ENCODE data around the gene ZNF576. TPM values are rescaled to one million over a fixed set of nuclear protein-coding genes. Genes with fewer than 3 reads are reported as not detected.
A peak's percentile ranks its signal among the peaks of the same experiment; 100 is the strongest.

The ZNF576 gene
- total RNA-seq, 1 donor from 2014 or later, result 17.3 TPM

DNA sequence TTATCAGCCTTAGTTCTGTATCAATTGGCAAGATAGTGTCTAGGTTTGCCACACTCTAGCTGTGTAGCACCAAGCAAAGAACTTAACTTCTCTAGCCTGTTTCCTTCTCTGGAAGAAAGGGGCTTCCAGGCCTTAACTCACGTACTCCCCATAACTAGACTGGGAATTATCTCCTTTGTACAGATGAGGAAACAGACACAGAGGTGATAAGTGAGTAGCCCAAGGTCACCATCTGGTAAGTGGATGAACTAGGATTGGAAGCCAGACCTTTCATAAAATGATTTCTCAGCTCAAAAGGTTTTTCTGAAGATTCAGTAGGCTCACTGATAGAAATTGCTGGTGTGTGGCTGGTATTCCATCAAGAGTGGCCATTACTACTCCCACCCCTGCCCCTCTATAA is 19.9 kb downstream of the ZNF576 start:
- H3K4me3 Mint-ChIP-seq, result no peak overlapping the region
- H3K9me3 Mint-ChIP-seq, result no peaks in the 10 kb centered on the region
- peaks cover 25% of the 10 kb centered on the region for H3K36me3 Mint-ChIP-seq
- no peaks in the 10 kb centered on the region for H3K27me3 Mint-ChIP-seq
- no peak for DNase-seq (ENCODE audit: extremely low spot score, unreplicated experiment)
- TF ChIP-seq, protein P1, sequence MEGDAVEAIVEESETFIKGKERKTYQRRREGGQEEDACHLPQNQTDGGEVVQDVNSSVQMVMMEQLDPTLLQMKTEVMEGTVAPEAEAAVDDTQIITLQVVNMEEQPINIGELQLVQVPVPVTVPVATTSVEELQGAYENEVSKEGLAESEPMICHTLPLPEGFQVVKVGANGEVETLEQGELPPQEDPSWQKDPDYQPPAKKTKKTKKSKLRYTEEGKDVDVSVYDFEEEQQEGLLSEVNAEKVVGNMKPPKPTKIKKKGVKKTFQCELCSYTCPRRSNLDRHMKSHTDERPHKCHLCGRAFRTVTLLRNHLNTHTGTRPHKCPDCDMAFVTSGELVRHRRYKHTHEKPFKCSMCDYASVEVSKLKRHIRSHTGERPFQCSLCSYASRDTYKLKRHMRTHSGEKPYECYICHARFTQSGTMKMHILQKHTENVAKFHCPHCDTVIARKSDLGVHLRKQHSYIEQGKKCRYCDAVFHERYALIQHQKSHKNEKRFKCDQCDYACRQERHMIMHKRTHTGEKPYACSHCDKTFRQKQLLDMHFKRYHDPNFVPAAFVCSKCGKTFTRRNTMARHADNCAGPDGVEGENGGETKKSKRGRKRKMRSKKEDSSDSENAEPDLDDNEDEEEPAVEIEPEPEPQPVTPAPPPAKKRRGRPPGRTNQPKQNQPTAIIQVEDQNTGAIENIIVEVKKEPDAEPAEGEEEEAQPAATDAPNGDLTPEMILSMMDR (conservative IDR thresholded peaks at IDR 0.05), result no peak
- H3K27ac Mint-ChIP-seq, result no peak overlapping the region
- peaks cover 27% of the 10 kb centered on the region for H3K4me1 Mint-ChIP-seq (ENCODE audit: unreplicated experiment)

- TF ChIP-seq, protein P1 (conservative IDR thresholded peaks at IDR 0.05), result no peak
- no peak overlapping the region for H3K27ac Mint-ChIP-seq
- H3K27me3 Mint-ChIP-seq, result no peaks in the 10 kb centered on the region
- DNase-seq (ENCODE audit: extremely low spot score, unreplicated experiment), result no peak
- H3K9me3 Mint-ChIP-seq, result no peaks in the 10 kb centered on the region
- no peak overlapping the region for H3K4me3 Mint-ChIP-seq
- peaks cover 27% of the 10 kb centered on the region for H3K36me3 Mint-ChIP-seq
- H3K4me1 Mint-ChIP-seq (ENCODE audit: unreplicated experiment), result peaks cover 25% of the 10 kb centered on the region
These were observed 20.6 kb downstream of the ZNF576 start for GRCh38 chr19:43616954-43617353.

DNA sequence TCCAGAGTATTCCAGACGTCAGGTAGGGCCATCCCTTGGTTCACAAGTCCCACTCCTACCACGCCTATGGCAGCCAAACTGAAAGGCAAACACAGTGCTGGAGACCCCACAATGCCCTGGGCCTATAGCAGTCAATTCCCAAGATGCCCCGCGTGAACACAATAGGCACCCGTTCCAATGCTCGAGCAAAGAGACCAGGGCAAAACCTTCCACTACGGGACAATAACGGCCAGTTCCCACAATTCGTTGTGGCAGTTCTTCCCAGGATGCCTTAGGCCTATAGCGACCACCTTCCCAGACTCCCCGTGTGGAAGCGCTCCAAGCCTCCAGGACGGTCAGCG is 22.5 kb downstream of the ZNF576 start:
- TF ChIP-seq, protein P1 (conservative IDR thresholded peaks at IDR 0.05), result no peak
- no peaks in the 10 kb centered on the region for H3K27me3 Mint-ChIP-seq
- H3K9me3 Mint-ChIP-seq, result no peaks in the 10 kb centered on the region
- H3K27ac Mint-ChIP-seq, result peak overlapping the region; percentile 98
- no peak for DNase-seq (ENCODE audit: extremely low spot score, unreplicated experiment)
- peaks cover 11% of the 10 kb centered on the region for H3K36me3 Mint-ChIP-seq
- peaks cover 24% of the 10 kb centered on the region for H3K4me1 Mint-ChIP-seq (ENCODE audit: unreplicated experiment)
- peak overlapping the region; percentile 96 for H3K4me3 Mint-ChIP-seq

DNA sequence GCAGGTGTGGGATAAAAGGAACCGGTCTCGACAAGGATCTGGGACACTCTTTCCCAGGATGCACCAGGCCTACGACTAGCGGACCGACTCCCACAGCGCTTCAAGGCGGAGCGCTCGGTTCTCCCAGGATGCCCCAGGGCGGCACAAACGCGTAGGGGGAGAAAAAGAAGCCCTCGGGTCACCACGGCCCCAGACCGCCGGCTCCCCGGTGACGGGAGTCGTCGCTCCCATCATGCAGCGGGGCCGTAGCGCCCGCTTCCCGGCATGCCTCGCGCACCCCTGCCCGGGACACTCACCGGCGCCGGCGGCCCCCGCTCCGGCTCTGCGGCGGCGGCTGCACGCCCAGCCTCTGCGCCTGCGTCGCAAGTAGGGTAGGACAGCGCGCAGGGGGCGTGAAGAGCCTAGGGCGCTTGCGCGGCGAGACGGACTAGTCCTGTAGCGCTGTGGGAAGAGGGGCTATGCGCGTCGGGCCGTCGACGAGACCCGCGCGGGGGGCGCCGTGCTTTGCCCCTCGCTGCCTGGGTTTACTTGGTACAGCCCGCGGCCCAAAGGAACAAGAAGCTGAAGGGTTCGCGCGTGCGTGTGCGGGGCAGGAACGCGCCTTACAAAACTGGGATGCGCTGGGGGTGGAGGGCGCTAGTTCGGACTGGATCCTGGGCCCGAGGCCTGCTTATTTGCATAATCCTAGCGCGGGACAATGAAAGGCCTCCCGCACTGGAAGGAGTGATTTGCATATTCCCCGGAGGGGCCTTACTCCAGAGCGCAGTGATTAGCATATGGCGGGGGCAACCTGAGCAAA is 23.1 kb downstream of the ZNF576 start, which contains the start of gene ZNF428:
TSS of gene ZNF428 (minus strand) at position 368 of the 799 bp plus-strand sequence. CDS start 5,325 bp downstream, outside the sequence.
- Mint-ChIP-seq H3K27me3 (no peaks in the 10 kb centered on the region), H3K9me3 (no peaks in the 10 kb centered on the region), H3K4me1 (ENCODE audit: unreplicated experiment) (peaks cover 24% of the 10 kb centered on the region), H3K4me3 (peak within 1 kb of the TSS; percentile 96), H3K27ac (peak within 1 kb of the TSS; percentile 98), H3K36me3 (peaks cover 16% of the 10 kb centered on the region)
- TF ChIP-seq, protein P1 (conservative IDR thresholded peaks at IDR 0.05), result no peak
- DNase-seq (ENCODE audit: extremely low spot score, unreplicated experiment), result peak; percentile 89

- Mint-ChIP-seq H3K27ac (peak overlapping the region; percentile 98), H3K4me3 (peak overlapping the region; percentile 96), H3K36me3 (peaks cover 18% of the 10 kb centered on the region), H3K4me1 (ENCODE audit: unreplicated experiment) (peaks cover 24% of the 10 kb centered on the region), H3K27me3 (no peaks in the 10 kb centered on the region), H3K9me3 (no peaks in the 10 kb centered on the region)
- DNase-seq (ENCODE audit: extremely low spot score, unreplicated experiment), result no peak
- TF ChIP-seq, protein P1 (conservative IDR thresholded peaks at IDR 0.05), result no peak
These were observed 23.9 kb downstream of the ZNF576 start for GRCh38 chr19:43620061-43621001.
